K562 (cell line): ENCODE measurements around the gene SYTL2. TPM values are rescaled to one million over a fixed set of nuclear protein-coding genes. Genes with fewer than 3 reads are reported as not detected.

Experiments
- ATAC-seq: fragments of 200-7000 bp; cut with Tn5 transposase; 3 replicates; pipeline ENCODE4 v1.9.1; 2020; ENCODE audit warnings: moderate library complexity
- BruUV-seq: library from RNA; stranded (reverse); fragments of 400-500 nt; replicated peaks from 2 replicates; lab custom pipeline; 2021; lab: Mats Ljungman, UMichigan
- CTCF ChIA-PET: fragments of 300-600 bp; formaldehyde crosslinking; extraction: SDS; loops from one replicate; lab custom pipeline; 2021; ENCODE audit warnings: low intra/inter-chr PET ratio; lab: Yijun Ruan, JAX
- POLR2A ChIA-PET: fragments of 300-600, 350-650 bp; sonication (Branson Sonifier 250); formaldehyde crosslinking; extraction: SDS; loops from one replicate; lab custom pipeline; 2021; ENCODE audit warnings: antibody characterized with exemption, inconsistent platforms; lab: Yijun Ruan, JAX
- DNase-seq, 4 experiments: peaks; one replicate each; pipeline versions ENCODE4 v3.0.0 to v3.0.0-alpha.2; 2011 to 2018; ENCODE audit warnings: low spot score in 3 of 4, mixed read lengths in 3 of 4; ENCODE audit errors: extremely low read depth in 1 of 4
- FAIRE-seq: peaks from 2 replicates; lab custom pipeline; 2011; peaks lifted over from hg19 to GRCh38; lab: Jason Lieb, UNC
- H2AFZ ChIP-seq: 2 replicates; pipeline ENCODE4 v1.6.0; 2011; ENCODE audit warnings: low read depth, low read length, control low read depth, inconsistent platforms
- H3K27ac ChIP-seq: fragments of 200-600 bp; 3 replicates; pipeline ENCODE4 v1.8.0; 2011; ENCODE audit warnings: low read depth, mild to moderate bottlenecking, control low read depth, inconsistent platforms, low read length, moderate library complexity, mixed read lengths; ENCODE audit errors: extremely low read depth
- H3K27me3 ChIP-seq, 2 experiments: fragments of 300-600 bp in 1 of 2; 2 replicates in 1 of 2; 3 replicates in 1 of 2; pipeline versions ENCODE4 v1.6.0 to v1.8.0; 2011; ENCODE audit warnings: inconsistent platforms in 2 of 2, low read length in 2 of 2, mild to moderate bottlenecking in 1 of 2, mixed read lengths in 1 of 2, moderate library complexity in 1 of 2; ENCODE audit not compliant: control insufficient read depth in 2 of 2, insufficient read depth in 2 of 2
- H3K36me3 ChIP-seq: fragments of 300-600 bp; 3 replicates; pipeline ENCODE4 v1.8.0; 2011; ENCODE audit warnings: mild to moderate bottlenecking, low read length, inconsistent platforms; ENCODE audit not compliant: control insufficient read depth, insufficient read depth
- H3K4me1 ChIP-seq, 2 experiments: fragments of 200-600 bp in 1 of 2; replicated peaks in 1 of 2; 2 replicates in 1 of 2; 3 replicates in 1 of 2; pipeline versions ENCODE4 v1.5.1 to v1.8.0; 2011; ENCODE audit warnings: inconsistent platforms in 2 of 2, low read length in 2 of 2, mild to moderate bottlenecking in 1 of 2, mixed read lengths in 1 of 2, moderate library complexity in 1 of 2; ENCODE audit not compliant: control insufficient read depth in 2 of 2, insufficient read depth in 2 of 2
- H3K4me2 ChIP-seq: 2 replicates; pipeline ENCODE4 v1.6.1; 2011; ENCODE audit warnings: low read length, control low read depth, inconsistent platforms, mixed read lengths; ENCODE audit not compliant: insufficient read depth
- H3K4me3 ChIP-seq: fragments of 200-600 bp; sonication (generic), shearing (Covaris generic); 2 replicates; pipeline ENCODE4 v1.5.1; 2016; ENCODE audit warnings: control low read depth, inconsistent platforms
- H3K79me2 ChIP-seq: fragments of 200-600 bp; 3 replicates; pipeline ENCODE4 v1.8.0; 2011; ENCODE audit warnings: low read length, inconsistent platforms; ENCODE audit not compliant: control insufficient read depth, insufficient read depth
- H3K9ac ChIP-seq, 2 experiments: 2 replicates each; pipeline versions ENCODE4 v1.6.0 to v1.6.1; 2011; ENCODE audit warnings: low read depth in 2 of 2, low read length in 2 of 2, control low read depth in 1 of 2, inconsistent platforms in 1 of 2, mild to moderate bottlenecking in 1 of 2, mixed read lengths in 1 of 2; ENCODE audit not compliant: insufficient read depth in 1 of 2
- H3K9me1 ChIP-seq: one replicate; pipeline ENCODE4 v1.6.0; 2011; ENCODE audit warnings: inconsistent platforms, mild to moderate bottlenecking, low read length, moderate library complexity; ENCODE audit not compliant: control insufficient read depth, insufficient read depth
- H3K9me3 ChIP-seq: replicated peaks from 2 replicates; pipeline ENCODE4 v1.5.1; 2011; ENCODE audit warnings: low read depth, low read length, inconsistent platforms; ENCODE audit not compliant: control insufficient read depth, insufficient read depth
- H4K20me1 ChIP-seq: replicated peaks from 2 replicates; pipeline ENCODE4 v1.6.1; 2011; ENCODE audit warnings: low read length, inconsistent platforms, mixed read lengths; ENCODE audit not compliant: control insufficient read depth, insufficient read depth
- CREB3L1 ChIP-seq: fragments of 450-650 bp; IDR thresholded peaks from 2 replicates; pipeline ENCODE4 v1.6.1; 2014; ENCODE audit warnings: low read depth, mild to moderate bottlenecking, moderate library complexity, borderline replicate concordance
- E2F8 ChIP-seq: fragments of 450-650 bp; IDR thresholded peaks from 2 replicates; pipeline ENCODE4 v1.7.1; 2018; ENCODE audit warnings: mild to moderate bottlenecking, low read depth; ENCODE audit not compliant: partially characterized antibody
- HDAC8 ChIP-seq: fragments of 450-650 bp; IDR thresholded peaks from 2 replicates; pipeline ENCODE4 v1.6.1; 2016; ENCODE audit warnings: mild to moderate bottlenecking, missing genetic modification characterization, moderate library complexity, missing compliant biosample characterization
- KDM5B ChIP-seq: fragments of 200-600 bp; sonication (generic); IDR thresholded peaks from 2 replicates; pipeline ENCODE4 v1.6.1; 2012; ENCODE audit warnings: low read depth, mild to moderate bottlenecking, moderate library complexity, low read length, control low read depth, inconsistent platforms; ENCODE audit not compliant: insufficient replicate concordance
- NBN ChIP-seq: fragments of 450-650 bp; IDR thresholded peaks from 2 replicates; pipeline ENCODE4 v1.6.1; 2016; ENCODE audit warnings: low read depth, mild to moderate bottlenecking
- NR2C1 ChIP-seq, 2 experiments: fragments of 450-650 bp; IDR thresholded peaks; 2 replicates each; pipeline ENCODE4 v1.6.1; 2017; ENCODE audit warnings: mild to moderate bottlenecking in 2 of 2, antibody characterized with exemption in 1 of 2, inconsistent platforms in 1 of 2, missing compliant biosample characterization in 1 of 2, missing genetic modification characterization in 1 of 2
- RB1 ChIP-seq: fragments of 450-650 bp; IDR thresholded peaks from 2 replicates; pipeline ENCODE4 v1.6.1; 2017; ENCODE audit warnings: low read depth, mild to moderate bottlenecking
- RBM34 ChIP-seq: fragments of 200-400 bp; formaldehyde crosslinking; IDR thresholded peaks from 2 replicates; pipeline ENCODE4 v1.6.1; 2018; ENCODE audit warnings: low read length, borderline replicate concordance; ENCODE audit not compliant: insufficient read depth
- SAFB ChIP-seq: fragments of 200-400 bp; formaldehyde crosslinking; IDR thresholded peaks from 2 replicates; pipeline ENCODE4 v1.6.1; 2017; ENCODE audit warnings: low read depth, low read length, borderline replicate concordance
- SETDB1 ChIP-seq: IDR thresholded peaks from one replicate; pipeline ENCODE4 v1.6.1; 2012; ENCODE audit warnings: low read length, control low read depth, inconsistent platforms
- SMARCE1 ChIP-seq: fragments of 450-650 bp; IDR thresholded peaks from 2 replicates; pipeline ENCODE4 v1.7.1; 2016; ENCODE audit warnings: mild to moderate bottlenecking
- STAT5A ChIP-seq: IDR thresholded peaks from 2 replicates; pipeline ENCODE4 v1.6.1; 2012; ENCODE audit warnings: low read length, inconsistent platforms, borderline replicate concordance
- TOE1 ChIP-seq, 2 experiments: fragments of 450-650 bp in 1 of 2; sonication (generic) in 1 of 2; formaldehyde crosslinking in 1 of 2; IDR thresholded peaks; 2 replicates each; pipeline versions ENCODE4 v1.7.1 to v1.8.0; 2016 to 2022; ENCODE audit warnings: borderline replicate concordance in 2 of 2, mild to moderate bottlenecking in 2 of 2, antibody characterized with exemption in 1 of 2, inconsistent platforms in 1 of 2, low read depth in 1 of 2, missing genetic modification reagents in 1 of 2, moderate library complexity in 1 of 2
- ZNF3 ChIP-seq: fragments of 250-450 bp; sonication (Bioruptor Pico); IDR thresholded peaks from 2 replicates; pipeline ENCODE4 v1.5.0; 2021; ENCODE audit warnings: mild to moderate bottlenecking, moderate library complexity
- ZNF639 ChIP-seq, 2 experiments: fragments of 200-800 bp in 1 of 2; sonication (Bioruptor generic) in 1 of 2; sonication (generic) in 1 of 2; formaldehyde crosslinking in 1 of 2; IDR thresholded peaks in 1 of 2; conservative IDR thresholded peaks in 1 of 2; 2 replicates each; pipeline versions ENCODE4 v1.5.0 to v1.6.1; 2016 to 2020; ENCODE audit warnings: missing compliant biosample characterization in 1 of 2, missing genetic modification characterization in 1 of 2, missing genetic modification reagents in 1 of 2
- WGBS: fragments of 100-300 bp; shearing (Covaris generic); methylation state at CpG from one replicate; pipeline ENCODE4 v1.1.6; 2016; ENCODE audit warnings: low coverage, mixed read lengths; ENCODE audit not compliant: insufficient coverage; ENCODE audit errors: missing lambda C conversion rate; 5-methylcytosine and 5-hydroxymethylcytosine counted together
- in situ Hi-C: fragments of 300-500 bp; cut with MboI; formaldehyde crosslinking; loops from 4 replicates; pipeline ENCODE4 v1.15.0; 2018; ENCODE audit warnings: inconsistent platforms, mixed read lengths
- intact Hi-C: fragments of 100-400 bp; cut with micrococcal nuclease; formaldehyde crosslinking; loops from 2 replicates; pipeline ENCODE4 v1.14.2; 2022
- polyA plus RNA-seq, 8 experiments: library from polyadenylated mRNA; depleted of rRNA in 4 of 8; stranded (reverse) in 5 of 8; unstranded in 3 of 8; fragments of >200 nt; fragmentation: Nextera tagmentation in 2 of 8; fragmentation: Illumina TruSeq in 1 of 8; extraction: Ambion mirVana in 2 of 8; extraction: Trizol in 1 of 8; gene quantifications; 2 replicates each; pipeline versions ENCODE4 v1.2.1 to v1.2.3, GENCODE V29; 2011 to 2014; ENCODE audit warnings: inconsistent platforms in 1 of 8, missing spikeins in 1 of 8
- total RNA-seq, 7 experiments: library from RNA; depleted of rRNA in 6 of 7; stranded (reverse); fragments of >200 nt in 6 of 7; fragmentation: Illumina TruSeq in 2 of 7; extraction: Trizol in 2 of 7; gene quantifications; 2 replicates each; pipeline versions ENCODE4 v1.2.1 to v1.2.3, GENCODE V29; 2011 to 2021; ENCODE audit warnings: low replicate concordance in 1 of 7

The SYTL2 gene
- total and polyA plus RNA-seq, 9 of the 15 experiments (the other 6 are each of a cell fraction or from before 2014, with no cell fraction given): 0.05 to 0.57 (median 0.35) TPM

GRCh38 chr11:85699957-85700741, 110.8 kb downstream of the SYTL2 start:
- no peak overlapping the region for H3K4me2 ChIP-seq
- no peaks in the 10 kb centered on the region for H3K9me1 ChIP-seq
- no peak overlapping the region for H3K27ac ChIP-seq
- FAIRE-seq (no peak), DNase-seq (no peak), ATAC-seq (no peak)
- H2AFZ ChIP-seq: no peak overlapping the region
- H3K9me3 ChIP-seq: no peaks in the 10 kb centered on the region
- H3K4me1 ChIP-seq: no peaks in the 10 kb centered on the region
- no TSS peak for BruUV-seq
- POLR2A ChIA-PET: interaction anchor here (0.6 kb wide), 1 partner anchor 11 kb away, joined by 3 read pairs; no protein-coding TSS in a partner anchor
- WGBS: 8% methylated on average over 2 of the region's 2 CpGs
- CTCF ChIA-PET: interaction anchor here (0.6 kb wide), 1 partner anchor 326 kb away, joined by 3 read pairs; no protein-coding TSS in a partner anchor
- intact Hi-C loops (no loop called here), in situ Hi-C loops (no loop called here)
- H3K9ac ChIP-seq: no peak overlapping the region
- H3K79me2 ChIP-seq: no peaks in the 10 kb centered on the region
- no peak overlapping the region for H3K4me3 ChIP-seq
- H4K20me1 ChIP-seq: no peaks in the 10 kb centered on the region
- H3K27me3 ChIP-seq: no peaks in the 10 kb centered on the region
- H3K36me3 ChIP-seq: no peaks in the 10 kb centered on the region
- TF ChIP-seq RB1 (no peak), ZNF3 (CRISPR knock-in tag) (no peak), HDAC8 (tag) (no peak), CREB3L1 (no peak), SETDB1 (no peak), NR2C1 (IDR thresholded peaks at IDR 0.05) (no peak), NR2C1 (tag; IDR thresholded peaks at IDR 0.05) (no peak), NBN (no peak), E2F8 (no peak), KDM5B (no peak), RBM34 (no peak), TOE1 (IDR thresholded peaks at IDR 0.05; ENCODE audit: borderline replicate concordance) (no peak), TOE1 (CRISPR knock-in tag; IDR thresholded peaks at IDR 0.05; ENCODE audit: borderline replicate concordance, low read depth) (no peak), STAT5A (no peak), SMARCE1 (no peak), SAFB (no peak), ZNF639 (CRISPR knock-in tag; conservative IDR thresholded peaks at IDR 0.05 in 1 of 2, IDR thresholded peaks at IDR 0.05 in 1 of 2) (no peak)
